Loucy (cell line): ENCODE results near the gene FBXL15.

ENCODE experiments used
- H2AFZ ChIP-seq: fragments of 200-600 bp; sonication (generic); 2 replicates; pipeline ENCODE4 v1.6.0; 2016; ENCODE audit warnings: antibody characterized with exemption, mild to moderate bottlenecking, low read length, moderate library complexity
- H3F3A ChIP-seq: fragments of 200-600 bp; 2 replicates; pipeline ENCODE4 v1.6.0; 2016; ENCODE audit warnings: antibody characterized with exemption, low read depth, mild to moderate bottlenecking
- H3K27me3 ChIP-seq: fragments of 200-600 bp; sonication (generic); 2 replicates; pipeline ENCODE4 v1.6.1; 2014; ENCODE audit warnings: low read length, mild to moderate bottlenecking; ENCODE audit not compliant: insufficient read depth, poor library complexity, severe bottlenecking
- H3K36me3 ChIP-seq: fragments of 200-600 bp; sonication (generic); 2 replicates; pipeline ENCODE4 v1.6.1; 2016; ENCODE audit warnings: low read length; ENCODE audit not compliant: insufficient read depth
- H3K4me1 ChIP-seq: fragments of 200-600 bp; sonication (generic); 2 replicates; pipeline ENCODE4 v1.5.1; 2014; ENCODE audit warnings: low read length, mild to moderate bottlenecking; ENCODE audit not compliant: insufficient read depth, poor library complexity, severe bottlenecking
- H3K4me2 ChIP-seq: fragments of 200-600 bp; sonication (generic); 2 replicates; pipeline ENCODE4 v1.6.0; 2014; ENCODE audit warnings: antibody characterized with exemption, low read length, low read depth, mild to moderate bottlenecking; ENCODE audit not compliant: poor library complexity, severe bottlenecking
- H3K4me3 ChIP-seq: fragments of 200-600 bp; sonication (generic); 2 replicates; pipeline ENCODE4 v1.5.1; 2014; ENCODE audit warnings: low read length, mild to moderate bottlenecking, mixed read lengths; ENCODE audit not compliant: poor library complexity, severe bottlenecking
- H3K79me2 ChIP-seq: fragments of 200-600 bp; sonication (generic); 2 replicates; pipeline ENCODE4 v1.6.1; 2014; ENCODE audit warnings: low read length; ENCODE audit not compliant: insufficient read depth
- H3K9ac ChIP-seq: fragments of 200-600 bp; sonication (generic); 2 replicates; pipeline ENCODE4 v1.6.0; 2014; ENCODE audit warnings: mild to moderate bottlenecking, low read depth, low read length, moderate library complexity; ENCODE audit not compliant: poor library complexity, severe bottlenecking
- H3K9me2 ChIP-seq: fragments of 200-600 bp; sonication (generic); replicated peaks from 2 replicates; pipeline ENCODE4 v1.6.1; 2016; ENCODE audit warnings: low read depth, low read length, mixed read lengths
- H3K9me3 ChIP-seq: fragments of 200-600 bp; sonication (generic); 2 replicates; pipeline ENCODE4 v1.6.1; 2014; ENCODE audit warnings: mild to moderate bottlenecking, antibody characterized with exemption, low read length, low read depth; ENCODE audit not compliant: insufficient read depth
- H4K20me1 ChIP-seq: fragments of 200-600 bp; sonication (generic); 2 replicates; pipeline ENCODE4 v1.6.0; 2014; ENCODE audit warnings: antibody characterized with exemption, low read length, mild to moderate bottlenecking; ENCODE audit not compliant: insufficient read depth, poor library complexity, severe bottlenecking
- EZH2phosphoT487 ChIP-seq: fragments of 200-600 bp; IDR thresholded peaks from 2 replicates; pipeline ENCODE4 v1.6.1; 2018; ENCODE audit warnings: antibody characterized with exemption, mild to moderate bottlenecking, moderate library complexity, borderline replicate concordance
- TF ChIP-seq, protein P1 (sequence below): fragments of 200-600 bp; sonication (generic); conservative IDR thresholded peaks from 2 replicates; pipeline ENCODE4 v1.5.1; 2014; ENCODE audit warnings: mild to moderate bottlenecking, antibody characterized with exemption, low read length

The FBXL15 gene

GRCh38 chr10:102433619-102434046, 13.0 kb downstream of the FBXL15 start:
- Histone ChIP-seq H3K4me1 (peaks cover 6% of the 10 kb centered on the region), H3K4me2 (no peak overlapping the region), H2AFZ (no peak overlapping the region), H3F3A (no peaks in the 10 kb centered on the region), H3K36me3 (no peaks in the 10 kb centered on the region), H3K79me2 (peaks cover 18% of the 10 kb centered on the region), H3K9me2 (no peaks in the 10 kb centered on the region), H3K4me3 (no peak overlapping the region), H3K9ac (no peak overlapping the region), H4K20me1 (no peaks in the 10 kb centered on the region), H3K27me3 (no peaks in the 10 kb centered on the region), H3K9me3 (no peaks in the 10 kb centered on the region)
- no peak for TF ChIP-seq EZH2phosphoT487
- TF ChIP-seq, protein P1, sequence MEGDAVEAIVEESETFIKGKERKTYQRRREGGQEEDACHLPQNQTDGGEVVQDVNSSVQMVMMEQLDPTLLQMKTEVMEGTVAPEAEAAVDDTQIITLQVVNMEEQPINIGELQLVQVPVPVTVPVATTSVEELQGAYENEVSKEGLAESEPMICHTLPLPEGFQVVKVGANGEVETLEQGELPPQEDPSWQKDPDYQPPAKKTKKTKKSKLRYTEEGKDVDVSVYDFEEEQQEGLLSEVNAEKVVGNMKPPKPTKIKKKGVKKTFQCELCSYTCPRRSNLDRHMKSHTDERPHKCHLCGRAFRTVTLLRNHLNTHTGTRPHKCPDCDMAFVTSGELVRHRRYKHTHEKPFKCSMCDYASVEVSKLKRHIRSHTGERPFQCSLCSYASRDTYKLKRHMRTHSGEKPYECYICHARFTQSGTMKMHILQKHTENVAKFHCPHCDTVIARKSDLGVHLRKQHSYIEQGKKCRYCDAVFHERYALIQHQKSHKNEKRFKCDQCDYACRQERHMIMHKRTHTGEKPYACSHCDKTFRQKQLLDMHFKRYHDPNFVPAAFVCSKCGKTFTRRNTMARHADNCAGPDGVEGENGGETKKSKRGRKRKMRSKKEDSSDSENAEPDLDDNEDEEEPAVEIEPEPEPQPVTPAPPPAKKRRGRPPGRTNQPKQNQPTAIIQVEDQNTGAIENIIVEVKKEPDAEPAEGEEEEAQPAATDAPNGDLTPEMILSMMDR = no peak

DNA sequence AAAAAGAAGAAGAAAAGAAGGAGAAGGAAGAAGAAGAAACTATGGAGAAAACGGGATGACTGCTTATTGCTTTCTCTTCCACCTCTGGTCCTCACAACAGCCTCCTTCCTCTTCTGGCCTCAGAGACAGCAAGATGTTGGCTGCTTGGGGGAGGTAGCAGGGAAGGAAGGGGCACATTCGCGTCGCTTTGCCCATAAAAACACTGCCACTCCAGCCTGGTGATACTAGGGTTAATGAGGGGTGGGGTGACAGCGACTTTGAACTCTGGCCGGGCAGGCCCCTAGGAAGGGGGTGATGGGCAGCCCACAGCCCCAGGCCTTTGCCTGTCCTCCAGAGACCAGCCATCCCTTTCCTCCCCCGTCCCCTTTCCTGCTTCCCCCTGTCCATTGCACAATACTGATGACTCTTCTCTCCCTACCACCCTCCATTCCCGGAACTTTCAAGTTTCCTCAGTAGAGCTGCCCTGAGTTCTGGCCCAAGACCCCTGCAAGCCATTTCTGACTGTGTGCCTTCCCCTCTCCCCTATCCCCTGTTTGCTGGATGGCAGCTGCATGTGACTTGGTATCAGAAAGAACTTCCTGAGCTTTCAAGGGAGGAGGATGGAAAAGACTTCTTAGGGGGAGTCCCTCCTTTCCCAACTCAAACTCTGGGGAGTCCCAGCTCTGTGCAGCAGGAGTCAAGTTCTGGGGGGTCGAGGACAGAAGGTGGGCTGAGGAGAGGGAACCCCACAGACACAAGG, 13.9 kb downstream of the FBXL15 start:
- Histone ChIP-seq H3F3A (no peaks in the 10 kb centered on the region), H3K9ac (no peak overlapping the region), H3K9me2 (no peaks in the 10 kb centered on the region), H3K4me2 (no peak overlapping the region), H3K4me1 (peaks cover 6% of the 10 kb centered on the region), H3K9me3 (no peaks in the 10 kb centered on the region), H3K4me3 (no peak overlapping the region), H4K20me1 (no peaks in the 10 kb centered on the region), H3K36me3 (no peaks in the 10 kb centered on the region), H3K79me2 (peaks cover 18% of the 10 kb centered on the region), H3K27me3 (no peaks in the 10 kb centered on the region), H2AFZ (no peak overlapping the region)
- TF ChIP-seq, protein P1 = no peak
- no peak for TF ChIP-seq EZH2phosphoT487

GRCh38 chr10:102435133-102435497, 14.5 kb downstream of the FBXL15 start:
- no peak overlapping the region for H3K9ac ChIP-seq
- no peaks in the 10 kb centered on the region for H3K27me3 ChIP-seq
- H3K4me2 ChIP-seq = no peak overlapping the region
- 0 out of 2 replicates have a peak overlapping the region, but pooled peaks have one; percentile 46 for H2AFZ ChIP-seq
- TF ChIP-seq, protein P1 = no peak
- no peak for TF ChIP-seq EZH2phosphoT487
- H3K79me2 ChIP-seq = peaks cover 18% of the 10 kb centered on the region
- no peaks in the 10 kb centered on the region for H3K9me2 ChIP-seq
- no peaks in the 10 kb centered on the region for H3K36me3 ChIP-seq
- no peaks in the 10 kb centered on the region for H3F3A ChIP-seq
- H3K9me3 ChIP-seq = no peaks in the 10 kb centered on the region
- H3K4me3 ChIP-seq = no peak overlapping the region
- peaks cover 6% of the 10 kb centered on the region for H3K4me1 ChIP-seq
- H4K20me1 ChIP-seq = no peaks in the 10 kb centered on the region
